ENCODE data around the gene KRT71.

KRT71 gene

GRCh38 chr12:52522346-52523011 lies 30.5 kb downstream of the KRT71 start:
- no peaks in the 10 kb centered on the region for H4K20me1 ChIP-seq (ENCODE audit: insufficient read depth, low read length)
- no peak overlapping the region for H3K9ac ChIP-seq (ENCODE audit: low read length)
- no peaks in the 10 kb centered on the region for H3K9me2 ChIP-seq (ENCODE audit: low read depth, low read length)
- no peaks in the 10 kb centered on the region for H3F3A ChIP-seq (ENCODE audit: insufficient read depth, low read length)
- H3K4me3 ChIP-seq (ENCODE audit: low read depth, low read length, poor library complexity, severe bottlenecking), result no peak overlapping the region
- no peak overlapping the region for H3K4me2 ChIP-seq (ENCODE audit: low read length)
- no peak overlapping the region for H3K27ac ChIP-seq (ENCODE audit: low read depth, low read length, poor library complexity, severe bottlenecking)
- H3K4me1 ChIP-seq (ENCODE audit: insufficient read depth, low read length, severe bottlenecking), result no peaks in the 10 kb centered on the region
- H3K79me2 ChIP-seq (ENCODE audit: insufficient read depth, low read length), result no peaks in the 10 kb centered on the region
- H2AFZ ChIP-seq (ENCODE audit: low read length), result no peak overlapping the region
- TF ChIP-seq CTCF (IDR thresholded peaks at IDR 0.05; ENCODE audit: low read length) (no peak), EZH2 (IDR thresholded peaks at IDR 0.05; ENCODE audit: borderline replicate concordance, low read length) (no peak)
- 0 out of 2 replicates have a peak, but pooled peaks cover 5% of the 10 kb centered on the region for H3K27me3 ChIP-seq (ENCODE audit: insufficient read depth, low read length)
- no peaks in the 10 kb centered on the region for H3K9me3 ChIP-seq (ENCODE audit: low read length)
- H3K36me3 ChIP-seq (ENCODE audit: insufficient read depth, low read length), result no peaks in the 10 kb centered on the region

GRCh38 chr12:52521568-52522266 lies 31.2 kb downstream of the KRT71 start:
- no peak for TF ChIP-seq CTCF (IDR thresholded peaks at IDR 0.05; ENCODE audit: low read length)
- TF ChIP-seq EZH2 (IDR thresholded peaks at IDR 0.05; ENCODE audit: borderline replicate concordance, low read length), result no peak
- H4K20me1 ChIP-seq (ENCODE audit: insufficient read depth, low read length), result no peaks in the 10 kb centered on the region
- H3K9me2 ChIP-seq (ENCODE audit: low read depth, low read length), result no peaks in the 10 kb centered on the region
- no peak overlapping the region for H3K4me2 ChIP-seq (ENCODE audit: low read length)
- no peaks in the 10 kb centered on the region for H3K9me3 ChIP-seq (ENCODE audit: low read length)
- H3K27me3 ChIP-seq (ENCODE audit: insufficient read depth, low read length), result 0 out of 2 replicates have a peak, but pooled peaks cover 5% of the 10 kb centered on the region
- no peaks in the 10 kb centered on the region for H3K36me3 ChIP-seq (ENCODE audit: insufficient read depth, low read length)
- no peak overlapping the region for H3K27ac ChIP-seq (ENCODE audit: low read depth, low read length, poor library complexity, severe bottlenecking)
- H3F3A ChIP-seq (ENCODE audit: insufficient read depth, low read length), result no peaks in the 10 kb centered on the region
- no peak overlapping the region for H2AFZ ChIP-seq (ENCODE audit: low read length)
- H3K9ac ChIP-seq (ENCODE audit: low read length), result no peak overlapping the region
- H3K79me2 ChIP-seq (ENCODE audit: insufficient read depth, low read length), result no peaks in the 10 kb centered on the region
- no peaks in the 10 kb centered on the region for H3K4me1 ChIP-seq (ENCODE audit: insufficient read depth, low read length, severe bottlenecking)
- H3K4me3 ChIP-seq (ENCODE audit: low read depth, low read length, poor library complexity, severe bottlenecking), result no peak overlapping the region

- Histone ChIP-seq H3K27me3 (ENCODE audit: insufficient read depth, low read length) (0 out of 2 replicates have a peak, but pooled peaks cover 5% of the 10 kb centered on the region), H3K4me2 (ENCODE audit: low read length) (no peak overlapping the region), H3K9me2 (ENCODE audit: low read depth, low read length) (no peaks in the 10 kb centered on the region), H4K20me1 (ENCODE audit: insufficient read depth, low read length) (no peaks in the 10 kb centered on the region), H3K36me3 (ENCODE audit: insufficient read depth, low read length) (no peaks in the 10 kb centered on the region), H3F3A (ENCODE audit: insufficient read depth, low read length) (no peaks in the 10 kb centered on the region), H3K9ac (ENCODE audit: low read length) (no peak overlapping the region), H3K79me2 (ENCODE audit: insufficient read depth, low read length) (no peaks in the 10 kb centered on the region), H3K9me3 (ENCODE audit: low read length) (no peaks in the 10 kb centered on the region), H3K27ac (ENCODE audit: low read depth, low read length, poor library complexity, severe bottlenecking) (no peak overlapping the region), H3K4me3 (ENCODE audit: low read depth, low read length, poor library complexity, severe bottlenecking) (no peak overlapping the region), H3K4me1 (ENCODE audit: insufficient read depth, low read length, severe bottlenecking) (no peaks in the 10 kb centered on the region), H2AFZ (ENCODE audit: low read length) (no peak overlapping the region)
- TF ChIP-seq CTCF (IDR thresholded peaks at IDR 0.05; ENCODE audit: low read length) (no peak), EZH2 (IDR thresholded peaks at IDR 0.05; ENCODE audit: borderline replicate concordance, low read length) (no peak)
Observed at GRCh38 chr12:52521175-52521567, 31.8 kb downstream of the KRT71 start.

All from OCI-LY1 (cell line).